Heart right ventricle (tissue), 16 donors: ENCODE results near the gene LYSMD4. TPM values are rescaled to one million over a fixed set of nuclear protein-coding genes. Genes with fewer than 3 reads are reported as not detected.

Experiments used
- ATAC-seq, 8 donors: fragments of 200-7000 bp; cut with Tn5 transposase; one replicate each; pipeline ENCODE4 v1.9.1; 2020; ENCODE audit warnings: mild to moderate bottlenecking in 8 of 8, moderate library complexity in 8 of 8, moderate number of reproducible peaks in 1 of 8
- DNase-seq, 2 donors: peaks; one replicate each; pipeline ENCODE4 v3.0.0-alpha.2; 2020
- H3K27ac ChIP-seq, 10 donors: fragments of 200-600 bp; sonication (generic) in 2 of 10; one replicate each; pipeline versions ENCODE4 v1.5.0 to v1.8.0; 2020 to 2022; ENCODE audit warnings: mild to moderate bottlenecking in 3 of 10
- H3K27me3 ChIP-seq, 7 donors: fragments of 200-600 bp; one replicate each; pipeline ENCODE4 v1.8.0; 2021 to 2022; ENCODE audit warnings: mild to moderate bottlenecking in 2 of 7
- H3K36me3 ChIP-seq, 9 donors: fragments of 200-600 bp; sonication (generic) in 1 of 9; one replicate each; pipeline versions ENCODE4 v1.5.0 to v1.8.0; 2020 to 2022; ENCODE audit warnings: mild to moderate bottlenecking in 2 of 9
- H3K4me1 ChIP-seq, 9 donors: fragments of 200-600 bp; sonication (generic) in 1 of 9; one replicate each; pipeline versions ENCODE4 v1.5.0 to v1.8.0; 2020 to 2022; ENCODE audit warnings: mild to moderate bottlenecking in 4 of 9
- H3K4me3 ChIP-seq, 10 donors: fragments of 200-600 bp; sonication (generic) in 2 of 10; one replicate each; pipeline versions ENCODE4 v1.5.0 to v1.8.0; 2020 to 2022; ENCODE audit warnings: mild to moderate bottlenecking in 7 of 10, moderate library complexity in 2 of 10
- H3K9me3 ChIP-seq, 11 donors: fragments of 200-600 bp in 10 of 11; sonication (generic) in 2 of 11; one replicate each; pipeline versions ENCODE4 v1.5.0 to v1.8.0; 2013 to 2022; ENCODE audit warnings: mild to moderate bottlenecking in 2 of 11, control low read depth in 1 of 11, moderate library complexity in 1 of 11
- WGBS, 2 donors: extraction: QIAGEN DNeasy Blood & Tissue Kit; methylation state at CpG; one replicate each; pipeline ENCODE4 v1.1.7; 2013; ENCODE audit warnings: inconsistent platforms in 1 of 2; 5-methylcytosine and 5-hydroxymethylcytosine counted together
- intact Hi-C, 10 donors: fragments of 100-400 bp; cut with DNase I; formaldehyde crosslinking; loops; one replicate each; pipeline versions ENCODE4 v1.11.1 to v1.14.2; 2022
- polyA plus RNA-seq, 2 donors: library from polyadenylated mRNA; stranded (reverse); fragments of 200-250 nt; gene quantifications; one replicate each; pipeline ENCODE4 v1.2.3, GENCODE V29; 2013
- total RNA-seq, 10 donors: library from RNA; stranded (reverse); fragmentation: NEBNext Ultra II Directional in 3 of 10; extraction: Animal tissue kit (Norgen Biotek cat#: 25700) in 3 of 10; gene quantifications; one replicate each; pipeline versions ENCODE4 v1.2.1 to v1.2.4, GENCODE V29; 2021 to 2023
- TF ChIP-seq, protein P1 (sequence below), 9 donors: fragments of 200-600 bp; sonication (generic) in 2 of 9; IDR thresholded peaks; one replicate each; pipeline versions ENCODE4 v1.5.0 to v1.8.0; 2021 to 2022; ENCODE audit warnings: antibody characterized with exemption in 9 of 9, mild to moderate bottlenecking in 5 of 9, moderate library complexity in 1 of 9
- donor health status: Arrhythmogenic right ventricular cardiomyopathy.
- donor health status: ischemic (EF 13 %, LVEDD 7.1; RV severe dilation, severe dysfunction).
- donor health status: healthy with polysubstance abuse.
- donor health status: DM: no; HTN: yes; CAD: no.
- donor health status: DM: no; HTN: no; CAD: no.
- donor health status: ischemic (EF 25% LVEDD 6.9; RV normal size, moderate dysfunction).
- donor health status: ischemic (EF 25% LVEDD 5.7; RV mildly dilated, moderate dysfunction).
- donor health status: healthy.
- donor health status: DM: yes; HTN: yes; CAD: no.
- donor health status: Ischemic cardiomyopathy.
- donor health status: ischemic (EF 35%, LVEDD 5.7; RV mildly dilated, moderate dysfunction).
- donor health status: nonischemic (EF 11% LVEDD 7.7; RV severe dilation, severe dysfunction).
- donor health status: DM: yes; HTN: yes; CAD: no.
- donor health status: PGD.
- donor health status: ischemic (EF 29% LVEDD 5.4; RV normal size, mild dysfunction).
- donor health status: nonischemic (EF 23%, LVEDD 6.1; RV moderate dilation, normal function).

Gene LYSMD4
- total and polyA plus RNA-seq, 12 donors, result 6.4 to 16.7 (median 11.9) TPM

DNA sequence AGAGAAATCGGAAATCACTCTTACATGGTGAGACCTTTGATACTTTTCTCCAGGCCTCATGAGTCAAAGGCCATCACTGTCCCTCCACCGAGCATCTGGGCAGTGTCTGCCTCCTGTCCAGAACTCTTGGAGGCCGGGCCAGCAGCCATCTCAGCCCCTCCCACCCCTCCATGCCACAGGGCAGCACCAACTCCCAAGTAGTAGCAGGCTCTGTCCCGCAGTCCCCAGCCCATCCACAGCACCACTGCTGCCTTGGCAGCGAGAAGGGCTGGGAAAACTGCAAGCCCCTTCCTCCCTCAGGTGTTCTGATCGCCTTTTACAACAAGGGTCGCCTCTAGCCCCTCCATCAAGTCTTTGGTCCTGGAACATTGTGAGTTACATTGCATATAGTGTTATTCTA, 5.5 kb downstream of the LYSMD4 start:
- Histone ChIP-seq H3K4me1 (peaks cover 0 to 56% (median 23%) of the 10 kb centered on the region in 9 donors), H3K27ac (peak overlapping the region in 1 of 10 donors; percentile 51), H3K4me3 (no peak overlapping the region), H3K9me3 (no peaks in the 10 kb centered on the region), H3K36me3 (peaks cover 0 to 39% (median 3%) of the 10 kb centered on the region in 9 donors), H3K27me3 (no peaks in the 10 kb centered on the region)
- WGBS, 2 donors, result 72 to 75% methylated on average over 7 of the region's 7 CpGs
- TF ChIP-seq, protein P1, sequence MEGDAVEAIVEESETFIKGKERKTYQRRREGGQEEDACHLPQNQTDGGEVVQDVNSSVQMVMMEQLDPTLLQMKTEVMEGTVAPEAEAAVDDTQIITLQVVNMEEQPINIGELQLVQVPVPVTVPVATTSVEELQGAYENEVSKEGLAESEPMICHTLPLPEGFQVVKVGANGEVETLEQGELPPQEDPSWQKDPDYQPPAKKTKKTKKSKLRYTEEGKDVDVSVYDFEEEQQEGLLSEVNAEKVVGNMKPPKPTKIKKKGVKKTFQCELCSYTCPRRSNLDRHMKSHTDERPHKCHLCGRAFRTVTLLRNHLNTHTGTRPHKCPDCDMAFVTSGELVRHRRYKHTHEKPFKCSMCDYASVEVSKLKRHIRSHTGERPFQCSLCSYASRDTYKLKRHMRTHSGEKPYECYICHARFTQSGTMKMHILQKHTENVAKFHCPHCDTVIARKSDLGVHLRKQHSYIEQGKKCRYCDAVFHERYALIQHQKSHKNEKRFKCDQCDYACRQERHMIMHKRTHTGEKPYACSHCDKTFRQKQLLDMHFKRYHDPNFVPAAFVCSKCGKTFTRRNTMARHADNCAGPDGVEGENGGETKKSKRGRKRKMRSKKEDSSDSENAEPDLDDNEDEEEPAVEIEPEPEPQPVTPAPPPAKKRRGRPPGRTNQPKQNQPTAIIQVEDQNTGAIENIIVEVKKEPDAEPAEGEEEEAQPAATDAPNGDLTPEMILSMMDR (IDR thresholded peaks at IDR 0.05), result no peak
- DNase-seq (no peak), ATAC-seq (peak in 2 of 8 donors; percentile 24 to 63)
- intact Hi-C loops, result no loop called here

DNA sequence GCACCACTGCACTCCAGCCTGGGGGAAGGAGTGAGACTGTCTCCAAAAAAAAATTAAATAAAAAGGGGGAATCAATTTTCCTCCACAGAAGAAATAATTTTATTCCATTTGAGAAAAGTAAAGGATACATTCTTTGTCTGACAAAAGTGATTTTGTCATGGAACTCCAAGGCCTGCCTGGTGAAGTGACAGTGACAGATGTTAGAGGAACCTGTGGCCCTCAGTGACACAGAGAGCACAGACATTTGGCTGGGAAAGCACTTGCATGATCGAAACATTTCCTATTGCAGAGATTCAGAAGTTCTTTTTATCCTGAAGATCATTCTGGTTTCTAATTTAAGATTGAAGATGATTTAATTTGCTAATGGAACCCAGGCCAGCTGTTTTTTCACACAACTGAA, 5.9 kb downstream of the LYSMD4 start:
- Histone ChIP-seq H3K9me3 (no peaks in the 10 kb centered on the region), H3K4me3 (no peak overlapping the region), H3K27ac (no peak overlapping the region), H3K36me3 (peaks cover 0 to 39% (median 3%) of the 10 kb centered on the region in 9 donors), H3K4me1 (peaks cover 0 to 52% (median 23%) of the 10 kb centered on the region in 9 donors), H3K27me3 (no peaks in the 10 kb centered on the region)
- ATAC-seq (no peak), DNase-seq (no peak)
- WGBS, 2 donors, result 63 to 75% methylated on average over 1 of the region's 1 CpG
- TF ChIP-seq, protein P1 (IDR thresholded peaks at IDR 0.05), result no peak
- intact Hi-C loops, result no loop called here

DNA sequence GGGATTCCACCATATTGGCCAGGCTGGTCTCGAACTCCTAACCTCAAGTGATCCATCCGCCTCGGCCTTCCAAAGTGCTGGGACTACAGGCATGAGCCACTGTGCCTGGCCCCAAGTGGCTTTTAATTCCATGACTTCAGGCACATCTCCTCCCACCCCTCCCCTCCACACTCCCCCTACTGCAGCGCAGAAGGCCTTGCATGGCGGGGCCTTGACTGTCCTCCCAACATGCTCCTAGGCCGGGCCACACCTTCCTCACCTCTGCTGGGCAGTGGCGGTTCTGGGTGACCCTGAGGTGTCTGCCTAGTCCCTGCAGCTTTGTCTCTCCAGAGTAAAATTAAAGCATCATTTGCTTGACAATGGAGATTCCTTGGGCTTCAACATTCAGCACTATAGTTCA, 6.9 kb downstream of the LYSMD4 start:
- Histone ChIP-seq H3K27me3 (no peaks in the 10 kb centered on the region), H3K4me3 (no peak overlapping the region), H3K4me1 (peaks cover 0 to 51% (median 16%) of the 10 kb centered on the region in 9 donors), H3K36me3 (peaks cover 0 to 39% (median 3%) of the 10 kb centered on the region in 9 donors), H3K9me3 (no peaks in the 10 kb centered on the region), H3K27ac (no peak overlapping the region)
- 85 to 90% methylated on average over 7 of the region's 7 CpGs for whole genome bisulfite sequencing, 2 donors
- no peak for DNase-seq
- ATAC-seq, result no peak
- intact Hi-C loops, result no loop called here
- TF ChIP-seq, protein P1 (IDR thresholded peaks at IDR 0.05), result no peak

DNA sequence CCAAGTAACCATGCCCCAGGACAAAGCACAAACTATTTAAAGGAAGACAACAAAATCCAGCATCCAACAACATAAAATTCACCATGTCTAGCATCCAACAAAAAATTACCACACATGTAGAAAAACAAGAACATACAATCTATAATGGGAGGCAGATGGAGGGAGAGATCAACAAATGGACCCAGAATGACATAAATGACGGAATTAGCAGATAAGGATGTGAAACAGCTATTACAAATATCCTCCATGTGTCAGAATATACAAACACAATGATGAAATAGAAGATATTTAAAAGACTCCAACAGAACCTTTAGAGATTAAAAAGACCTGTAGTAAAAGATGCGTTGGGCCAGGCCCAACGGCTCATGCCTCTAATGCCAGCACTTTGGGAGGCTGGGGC, 10.8 kb downstream of the LYSMD4 start:
- H3K9me3 ChIP-seq, result no peaks in the 10 kb centered on the region
- intact Hi-C loops, result no loop called here
- TF ChIP-seq, protein P1 (IDR thresholded peaks at IDR 0.05), result no peak
- no peaks in the 10 kb centered on the region for H3K27me3 ChIP-seq
- H3K4me3 ChIP-seq, result no peak overlapping the region
- H3K27ac ChIP-seq, result no peak overlapping the region
- ATAC-seq, result no peak
- peaks cover 0 to 21% (median 0%) of the 10 kb centered on the region in 9 donors for H3K36me3 ChIP-seq
- 93 to 94% methylated on average over 3 of the region's 3 CpGs for WGBS, 2 donors
- H3K4me1 ChIP-seq, result peaks cover 0 to 46% (median 22%) of the 10 kb centered on the region in 9 donors
- no peak for DNase-seq
